GM21825 (cell line): ENCODE data around the gene KCNK15.
A peak's percentile ranks its signal among the peaks of the same experiment; 100 is the strongest.
"Not testable (repeated sequence)": the region's sequence is repeated elsewhere in the genome, so short reads cannot be mapped to it uniquely, and the experiment has no call there.

Experiments used
- ATAC-seq: cut with Tn5 transposase; IDR thresholded peaks from one replicate; pipeline ENCODE4 v1.9.1; 2021; ENCODE audit warnings: mild to moderate bottlenecking, moderate library complexity; ENCODE audit not compliant: unreplicated experiment

The KCNK15 gene

DNA sequence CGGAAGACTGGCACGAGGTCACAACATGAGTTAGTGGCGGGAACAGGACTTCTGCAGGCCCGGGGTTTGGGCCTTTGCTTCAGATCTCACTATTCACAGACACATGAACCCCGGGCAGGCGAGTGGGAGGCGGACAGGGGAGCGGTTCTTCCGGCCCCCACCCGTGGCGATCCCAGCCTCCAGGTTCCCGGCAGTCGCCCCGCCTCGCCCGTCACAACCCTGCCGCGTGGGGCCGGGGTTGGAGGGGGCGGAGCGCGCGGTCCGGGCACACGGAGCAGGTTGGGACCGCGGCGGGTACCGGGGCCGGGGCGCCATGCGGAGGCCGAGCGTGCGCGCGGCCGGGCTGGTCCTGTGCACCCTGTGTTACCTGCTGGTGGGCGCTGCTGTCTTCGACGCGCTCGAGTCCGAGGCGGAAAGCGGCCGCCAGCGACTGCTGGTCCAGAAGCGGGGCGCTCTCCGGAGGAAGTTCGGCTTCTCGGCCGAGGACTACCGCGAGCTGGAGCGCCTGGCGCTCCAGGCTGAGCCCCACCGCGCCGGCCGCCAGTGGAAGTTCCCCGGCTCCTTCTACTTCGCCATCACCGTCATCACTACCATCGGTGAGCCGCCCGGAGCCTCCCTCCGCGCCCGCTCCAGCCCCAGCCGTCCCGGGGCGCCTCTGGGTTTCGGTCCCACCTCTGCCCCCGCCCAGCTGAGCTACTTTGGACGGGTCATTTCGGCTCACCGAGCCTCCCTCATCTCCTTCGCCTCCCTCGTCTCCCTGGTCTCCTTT lies at the start of gene KCNK15:
Gene KCNK15 (plus strand): TSS at position 268 of the 769 bp plus-strand sequence. CDS start 46 bp downstream, at position 314.
- ATAC-seq = no peak

DNA sequence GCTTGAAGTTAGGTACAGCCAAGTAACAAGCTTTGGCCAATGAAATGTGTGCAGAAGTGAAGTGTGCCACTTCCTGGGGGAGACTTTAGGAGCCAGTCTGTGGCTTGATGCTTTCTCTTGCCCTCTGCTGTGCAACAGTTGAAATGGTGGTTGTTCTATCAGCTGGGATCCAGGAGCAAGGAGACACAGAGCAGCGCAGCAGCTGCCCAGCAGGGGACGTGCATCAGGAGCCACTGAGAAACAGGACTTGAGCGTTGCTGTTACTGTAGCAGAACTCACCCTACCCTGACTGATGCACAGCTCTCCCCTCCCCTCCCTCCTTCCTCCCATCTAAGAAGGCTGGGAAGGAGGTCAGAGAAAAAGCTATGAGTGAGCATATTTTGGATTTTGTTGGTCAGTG lies 49.4 kb upstream of the KCNK15 start:
- ATAC-seq = no peak

DNA sequence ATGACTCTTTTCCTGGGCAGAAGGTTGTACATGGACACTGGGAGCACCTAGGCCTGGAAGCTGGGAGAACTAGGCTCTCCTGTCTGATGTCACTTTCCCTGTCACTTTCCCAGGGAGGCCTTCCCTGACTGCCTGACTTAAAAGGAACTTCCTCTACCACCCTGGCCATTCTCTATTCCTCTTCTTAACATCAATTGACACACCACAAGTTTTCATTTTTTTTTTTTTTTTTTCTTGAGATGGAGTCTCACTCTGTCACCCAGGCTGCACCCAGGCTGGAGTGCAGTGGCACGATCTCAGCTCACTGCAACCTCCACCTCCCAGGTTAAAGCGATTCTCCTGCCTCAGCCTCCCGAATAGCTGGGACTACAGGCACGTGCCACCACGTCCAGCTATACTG lies 48.6 kb upstream of the KCNK15 start:
- not testable (repeated sequence) for ATAC-seq

DNA sequence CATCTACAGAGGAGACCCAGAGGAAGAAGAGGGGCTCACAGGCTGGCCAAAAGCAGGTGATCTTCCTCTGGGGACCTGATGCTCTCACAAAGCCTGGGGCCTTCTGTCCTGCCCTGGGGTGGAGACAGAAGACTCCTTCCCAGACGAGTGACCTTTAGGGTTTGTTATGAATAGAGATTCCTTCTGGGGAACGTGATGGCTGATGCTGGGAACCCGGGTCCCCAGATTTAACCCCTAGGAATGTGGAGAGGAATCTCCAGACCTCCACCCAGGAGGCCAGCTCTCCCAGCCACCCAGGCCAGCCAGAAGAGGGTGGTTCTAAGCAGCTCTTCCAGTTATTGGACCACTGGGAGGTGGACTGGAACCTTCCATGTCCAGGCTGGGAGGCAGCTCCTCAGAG lies 47.3 kb upstream of the KCNK15 start:
- no peak for ATAC-seq

DNA sequence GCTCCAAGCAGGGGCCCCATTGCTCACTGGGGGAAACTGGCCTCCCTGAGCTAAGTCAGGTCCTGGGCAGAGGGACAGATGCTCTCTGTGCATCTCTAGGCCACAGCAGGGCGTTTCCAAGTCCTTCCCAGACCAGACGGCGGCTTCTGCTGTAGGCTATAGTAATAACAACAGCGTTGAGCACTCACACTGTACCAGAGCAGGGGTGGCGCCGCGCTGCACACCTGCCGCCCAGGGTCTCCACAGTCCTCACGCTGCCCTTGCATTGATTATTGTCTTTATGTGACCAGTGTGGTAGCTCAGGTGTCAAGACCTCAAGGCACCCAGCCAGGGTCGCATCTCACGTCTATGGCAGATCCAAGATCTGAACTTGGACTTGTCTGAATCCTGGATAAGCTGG lies 45.4 kb upstream of the KCNK15 start:
- no peak for ATAC-seq

DNA sequence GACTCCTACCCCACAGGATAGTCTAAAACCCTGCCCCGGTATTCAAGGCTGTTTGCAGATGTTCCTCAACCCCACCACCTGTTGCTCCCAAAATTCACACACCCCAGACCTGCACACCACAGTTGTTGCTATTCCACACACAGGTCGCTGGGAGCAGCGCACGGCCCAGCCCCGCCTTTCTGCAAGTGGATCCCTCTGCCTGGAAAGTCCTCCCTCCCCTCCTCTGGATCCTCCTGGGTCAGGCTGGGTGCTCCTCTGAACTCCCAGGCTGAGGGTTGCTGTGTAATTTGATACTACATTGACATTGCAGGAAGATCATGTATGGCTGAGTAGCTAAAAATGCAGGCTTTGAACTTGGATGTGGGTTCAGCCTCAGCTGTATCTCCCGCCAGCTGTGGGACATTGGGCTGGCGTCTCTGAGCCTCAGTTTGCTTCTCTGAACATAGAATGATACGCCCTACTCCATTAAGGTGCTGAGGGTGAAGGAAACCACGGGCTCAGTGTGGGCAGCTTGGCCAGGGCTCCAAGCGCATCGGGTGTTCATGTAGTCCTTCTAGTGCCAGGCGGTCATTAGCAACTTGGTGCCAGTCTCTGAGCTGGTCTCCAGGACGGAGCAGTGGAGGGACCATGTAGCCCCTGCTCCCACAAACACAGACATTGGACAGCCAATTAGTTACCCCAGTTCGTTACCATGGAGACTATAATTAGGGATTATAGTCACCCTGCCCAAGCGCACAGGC lies 44.4 kb upstream of the KCNK15 start:
- no peak for ATAC-seq

DNA sequence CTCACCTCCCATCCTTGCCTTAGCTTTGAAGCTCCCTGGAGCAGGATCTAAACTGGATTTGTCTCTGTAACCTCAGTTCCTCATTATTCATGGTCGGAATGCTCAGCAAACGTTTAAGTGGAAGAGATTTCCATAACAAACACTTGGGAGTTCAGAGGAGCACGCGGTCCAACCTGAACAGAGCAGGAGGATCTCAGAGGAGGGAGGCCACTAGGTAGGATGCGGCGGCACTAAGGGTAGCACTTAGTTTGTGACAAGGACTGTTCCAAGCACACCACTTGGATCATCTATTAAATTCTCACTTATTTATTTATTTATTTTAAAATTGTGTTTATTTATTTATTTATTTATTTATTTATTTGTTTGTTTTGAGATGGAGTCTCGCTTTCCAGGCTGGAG lies 43.8 kb upstream of the KCNK15 start:
- ATAC-seq = no peak

DNA sequence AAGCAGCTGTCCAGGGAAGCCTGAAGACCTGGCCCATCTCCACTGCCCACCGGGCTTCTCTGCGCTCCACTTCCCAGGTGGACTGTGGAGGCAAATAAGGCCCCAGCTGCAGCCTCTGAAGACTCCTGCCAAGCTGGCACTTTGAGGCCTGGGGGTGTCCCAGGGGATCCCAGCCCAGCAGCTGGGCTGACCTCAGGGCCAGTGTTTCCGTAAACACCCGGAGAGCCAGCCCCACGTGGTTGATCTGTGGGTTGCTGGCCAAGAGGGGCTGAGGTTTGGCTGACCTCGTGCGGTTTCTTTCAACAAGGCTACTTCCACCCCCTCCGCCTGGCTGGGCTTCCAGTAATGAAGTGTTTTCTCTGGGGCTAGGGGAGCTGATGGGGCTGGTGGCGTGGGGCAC lies 42.9 kb upstream of the KCNK15 start:
- ATAC-seq = peak; percentile 53

DNA sequence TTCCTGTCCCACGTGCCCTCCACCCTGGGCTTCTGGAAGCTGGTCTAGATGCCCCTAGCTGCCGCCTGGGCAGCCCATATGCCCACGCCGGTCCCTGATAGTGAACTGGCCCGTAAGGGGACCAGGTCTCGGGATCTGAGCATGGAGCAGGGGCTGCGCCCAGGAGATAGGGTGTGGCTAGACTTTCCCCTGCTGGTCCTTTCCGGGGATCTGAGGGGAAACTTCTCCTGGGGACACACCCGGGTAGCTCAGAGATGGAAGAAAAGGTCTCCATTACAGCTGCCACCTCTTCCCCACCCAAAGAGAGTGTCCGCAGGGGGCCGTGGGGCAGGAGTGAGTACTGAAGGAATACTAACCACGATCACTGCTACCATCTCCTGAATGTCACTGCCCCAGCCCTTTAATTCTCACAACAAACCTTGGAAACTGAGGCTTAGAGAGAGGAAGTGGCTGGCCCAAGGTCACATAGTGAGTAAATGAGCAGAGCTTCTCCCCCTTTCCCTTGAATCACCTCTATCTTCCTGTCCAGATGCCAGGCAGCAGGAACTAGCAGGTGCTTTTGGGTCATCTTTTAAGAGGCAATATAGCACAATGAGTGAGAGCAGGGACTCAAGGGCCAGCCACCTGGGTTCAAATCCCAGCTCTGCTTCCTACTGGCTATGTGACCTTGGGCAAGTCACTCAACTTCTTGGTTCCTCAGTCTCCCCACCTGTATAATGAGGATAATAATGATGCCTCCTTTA lies 42.3 kb upstream of the KCNK15 start:
- ATAC-seq = peak; percentile 17

DNA sequence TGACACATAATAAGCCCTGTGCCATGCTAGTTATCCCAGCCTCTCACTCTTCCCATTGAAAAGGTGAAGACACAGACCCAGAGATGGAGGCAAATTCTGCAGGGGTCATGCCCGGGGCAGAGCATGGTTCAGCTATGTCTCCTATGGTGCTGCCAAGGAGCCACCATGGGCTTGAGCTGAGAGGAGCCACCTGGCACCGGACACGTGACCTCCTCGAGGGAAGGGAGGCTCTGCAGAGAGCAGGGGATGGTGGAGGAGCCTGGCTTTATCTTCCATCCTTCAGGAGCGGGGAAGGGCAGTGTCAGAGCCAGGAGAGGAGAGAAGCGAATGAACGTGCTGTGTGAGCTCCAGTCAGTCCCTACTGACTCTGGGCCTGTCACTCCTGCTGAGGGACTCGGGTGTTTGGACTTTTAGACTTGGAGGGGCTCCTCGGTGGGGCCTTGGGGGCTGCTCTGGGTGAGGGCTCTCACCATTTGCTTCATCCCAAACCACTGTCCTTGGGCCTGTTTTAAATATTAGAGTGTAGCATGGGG lies 41.6 kb upstream of the KCNK15 start:
- ATAC-seq = no peak

DNA sequence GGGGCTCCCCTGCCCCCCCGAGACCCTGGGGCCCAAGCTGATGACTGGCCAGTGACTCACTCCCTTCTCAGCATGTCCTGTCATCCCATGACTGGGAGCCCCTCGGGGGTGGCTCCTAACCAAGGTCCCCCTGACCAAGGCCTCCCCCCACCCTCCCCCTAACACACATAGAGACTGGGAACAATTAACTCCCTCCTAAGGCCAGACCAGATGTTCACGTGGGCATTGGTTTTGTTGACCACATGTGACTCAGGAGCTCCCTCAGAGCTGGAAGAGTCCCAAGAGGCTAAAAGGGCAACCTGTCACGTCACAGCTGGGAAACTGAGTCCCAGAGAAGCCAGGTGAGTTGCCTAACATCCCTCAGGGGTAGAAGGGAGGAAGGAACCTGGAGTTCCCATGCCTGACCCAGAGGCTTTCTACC lies 41.1 kb upstream of the KCNK15 start:
- ATAC-seq = no peak

DNA sequence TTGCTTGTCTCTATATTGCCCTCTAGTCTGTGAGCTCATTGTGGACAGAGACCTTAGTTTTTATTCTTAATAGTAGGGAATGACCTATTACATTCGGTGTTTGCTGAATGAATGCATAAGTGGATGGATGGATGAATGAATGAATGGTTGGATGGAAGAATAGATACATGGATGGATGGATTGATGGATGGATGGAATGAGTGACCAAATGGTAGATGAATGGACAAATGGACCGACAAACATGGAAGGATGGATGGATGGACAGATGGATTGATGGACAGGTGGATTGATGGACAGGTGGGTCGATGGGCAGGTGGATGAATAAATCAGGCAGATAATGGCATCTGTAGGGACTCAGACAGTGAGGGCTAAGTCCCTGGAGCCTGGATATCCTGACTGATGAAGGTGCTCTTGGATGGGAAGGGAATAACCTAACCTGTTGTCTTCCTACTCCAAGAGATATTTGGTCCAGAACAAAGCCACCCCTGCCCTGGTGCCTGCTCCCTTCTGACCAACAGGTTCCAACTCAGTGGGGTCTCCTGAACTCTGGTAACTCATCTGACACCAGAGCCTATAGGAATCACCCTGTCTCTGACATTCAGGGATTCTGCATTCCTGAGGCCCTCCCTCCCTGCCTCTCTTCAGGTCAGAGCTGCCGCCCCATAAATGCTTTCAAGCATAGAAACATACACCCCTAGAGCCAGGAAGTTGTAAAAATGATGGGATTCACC lies 40.1 kb upstream of the KCNK15 start:
- no peak for ATAC-seq

DNA sequence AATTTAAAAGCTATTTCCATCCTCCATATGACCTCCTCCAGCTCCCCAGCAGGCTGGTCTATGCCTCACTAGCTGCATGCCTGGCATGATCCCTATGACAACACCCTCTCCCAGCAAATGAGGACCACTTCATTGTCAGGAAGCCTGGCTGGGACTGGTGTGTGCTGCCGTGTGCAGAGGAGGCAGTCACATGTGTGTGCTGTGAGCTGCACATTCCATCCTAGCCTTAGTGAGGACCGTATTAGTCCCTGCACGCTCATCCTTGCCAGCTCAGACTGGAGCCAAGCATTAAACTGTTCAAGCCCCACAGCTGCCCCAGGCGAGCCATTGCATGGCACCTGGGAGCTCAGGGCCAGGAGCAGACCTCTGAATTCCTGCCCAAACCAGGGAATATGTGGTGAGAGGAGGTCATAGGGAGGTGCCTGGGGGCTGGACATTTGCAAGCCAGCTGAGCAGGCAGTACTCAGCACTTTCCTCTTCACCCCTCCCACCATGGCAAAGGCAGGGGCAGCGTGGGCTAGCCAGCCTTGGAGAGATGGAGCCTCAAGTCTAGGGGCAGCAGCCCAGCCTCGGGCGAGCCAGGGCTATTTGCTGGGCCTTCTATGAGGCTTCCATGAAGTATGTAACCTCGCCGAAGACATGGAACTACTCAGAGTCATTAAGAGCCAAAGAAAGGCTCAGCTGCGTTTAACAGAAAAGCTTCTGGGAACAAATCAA lies 39.2 kb upstream of the KCNK15 start:
- no peak for ATAC-seq

DNA sequence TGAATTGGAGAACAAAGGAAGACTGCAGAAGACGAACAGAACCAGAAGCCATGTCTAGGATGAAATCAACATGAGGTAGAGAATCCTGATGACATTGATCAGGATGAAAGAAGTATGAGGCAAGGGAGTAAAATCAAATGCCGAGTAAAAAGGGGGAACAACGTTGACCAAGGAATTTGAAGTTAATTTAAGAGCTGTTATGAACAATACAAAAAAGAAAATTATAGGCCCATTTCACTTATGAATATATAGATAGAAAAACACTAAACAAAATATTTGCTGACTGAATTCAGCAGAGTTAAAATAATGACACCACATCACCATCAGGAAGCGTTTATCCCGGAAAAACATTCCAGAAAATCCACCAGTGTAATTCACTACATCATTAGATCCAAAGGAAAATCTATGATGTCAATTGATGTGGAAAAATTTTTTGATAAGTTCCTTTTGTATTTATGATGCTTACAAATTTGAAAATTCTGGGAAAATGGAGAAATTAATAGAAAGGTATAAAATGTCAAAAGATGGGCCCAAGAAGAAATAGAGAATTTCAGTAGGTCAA lies 38.6 kb upstream of the KCNK15 start:
- ATAC-seq = no peak

DNA sequence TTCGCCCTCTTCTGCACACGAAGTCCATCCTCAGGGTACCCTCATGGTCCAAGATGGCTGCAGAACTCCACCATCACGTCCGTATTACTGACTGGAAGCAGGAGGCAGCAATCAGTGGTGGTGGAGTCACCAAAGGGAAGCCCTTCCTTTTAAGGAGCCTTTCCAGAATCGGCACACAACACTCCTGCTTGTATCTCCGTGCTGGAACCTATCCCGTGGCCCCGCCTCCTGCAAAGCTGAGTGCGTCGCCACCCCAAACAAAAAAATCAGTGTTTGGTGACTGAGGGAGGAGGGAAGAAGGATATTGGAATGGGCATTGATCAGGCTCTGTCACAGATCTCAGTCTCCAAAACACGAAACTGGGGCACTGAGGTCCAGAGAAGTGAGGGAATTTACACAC lies 36.3 kb upstream of the KCNK15 start:
- no peak for ATAC-seq

DNA sequence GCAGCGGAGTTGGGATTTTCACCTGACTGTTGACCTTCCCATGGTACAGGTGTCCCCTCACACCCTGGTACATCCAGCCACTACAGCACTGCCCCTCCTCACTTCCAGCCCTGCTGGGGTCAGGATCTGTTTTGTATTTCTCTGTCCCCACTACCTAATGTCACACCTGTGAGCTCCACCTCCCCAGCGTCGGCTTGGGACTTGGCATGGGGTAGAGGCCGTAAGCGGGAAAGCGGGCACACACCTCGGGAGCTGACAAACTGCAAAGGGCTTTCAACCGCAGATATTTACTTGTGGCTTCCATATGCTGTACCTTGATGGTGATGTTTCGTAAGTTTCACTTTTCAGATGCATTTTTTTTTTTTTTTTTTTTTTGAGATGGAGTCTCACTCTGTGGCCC lies 35.9 kb upstream of the KCNK15 start:
- no peak for ATAC-seq

DNA sequence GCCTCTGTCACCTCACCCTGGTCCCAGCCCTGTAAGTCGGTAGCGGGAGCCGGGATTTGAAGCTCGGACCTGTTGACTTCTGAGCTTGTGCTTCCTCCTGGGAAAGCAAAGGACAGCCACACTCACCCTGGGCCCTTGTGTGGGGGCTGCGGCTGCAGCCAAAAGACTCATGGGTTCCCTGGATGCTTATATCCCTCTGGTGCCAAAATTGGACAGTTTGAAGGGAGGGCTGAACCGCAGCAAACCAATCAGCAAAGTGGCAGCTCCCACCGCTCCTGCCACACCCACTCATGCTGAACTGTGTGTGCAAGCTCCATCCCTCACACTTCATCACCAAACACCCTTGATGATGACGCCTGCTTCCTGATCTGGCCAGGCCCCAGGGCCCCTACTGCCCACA lies 34.4 kb upstream of the KCNK15 start:
- no peak for ATAC-seq

DNA sequence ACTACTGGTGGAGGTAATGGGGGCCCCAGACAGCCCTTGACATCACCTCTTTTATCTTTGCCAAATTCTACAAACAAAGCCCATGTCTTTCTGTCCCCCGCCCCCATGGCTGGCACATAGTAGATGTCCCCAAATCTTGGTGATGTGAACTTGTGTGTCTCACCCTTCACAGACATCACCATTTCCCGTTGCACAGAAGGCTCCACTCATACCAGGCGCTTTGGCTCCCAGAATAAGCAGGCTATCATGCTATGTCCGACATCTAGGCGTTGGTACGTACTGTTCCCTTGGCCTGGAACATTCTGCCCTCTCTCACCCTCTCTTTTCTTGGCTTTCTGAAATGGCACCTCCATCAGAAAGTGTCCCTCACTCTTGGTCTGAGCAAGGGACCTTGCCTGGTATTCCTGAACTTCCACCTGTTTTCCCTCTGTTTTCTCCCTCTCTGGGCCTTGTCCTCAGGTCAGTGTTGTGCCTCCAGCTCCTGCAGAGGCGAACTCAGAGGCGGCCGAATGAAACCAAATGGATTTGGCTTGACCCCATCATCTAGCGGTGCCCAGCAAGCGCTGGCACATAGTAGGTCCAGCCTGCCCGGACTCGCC lies 31.5 kb upstream of the KCNK15 start:
- ATAC-seq = no peak

DNA sequence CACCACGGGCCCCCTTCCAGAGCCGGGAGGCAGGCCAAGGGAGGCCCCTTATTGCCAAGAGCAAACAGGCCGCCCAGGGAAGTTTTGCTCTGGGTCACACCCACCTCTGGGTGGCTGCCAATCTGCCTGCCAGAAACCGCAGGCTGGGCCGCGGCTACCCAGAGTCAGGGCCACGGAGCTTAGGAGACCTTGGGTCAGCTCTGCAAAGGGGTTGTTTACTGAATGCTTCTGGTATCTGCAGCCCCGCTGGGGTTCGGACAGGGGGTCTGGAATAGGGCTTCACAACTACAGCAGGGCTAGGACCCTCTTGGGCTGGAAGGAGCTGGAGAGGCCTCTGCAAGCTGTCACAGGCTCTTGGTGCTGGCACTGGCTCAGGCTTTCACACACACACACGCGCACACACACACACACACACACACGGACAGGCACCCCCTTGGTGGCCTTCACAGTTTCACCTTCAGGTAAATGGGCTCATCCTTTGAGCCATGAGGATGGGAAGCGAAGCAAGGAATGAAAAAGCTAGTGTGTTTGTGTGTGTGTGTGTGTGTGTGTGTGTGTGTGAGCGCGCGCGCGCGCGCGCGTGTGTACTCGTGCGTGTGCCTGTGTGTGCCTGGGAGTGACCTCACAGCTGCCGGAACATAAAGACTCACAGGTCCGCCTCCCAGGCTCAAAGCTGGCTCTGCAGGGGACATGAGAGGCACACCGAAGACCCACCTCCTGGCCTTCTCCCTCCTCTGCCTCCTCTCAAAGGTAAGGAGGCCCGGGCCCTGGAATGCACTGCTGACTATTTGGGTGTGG lies 30.8 kb upstream of the KCNK15 start, which contains the start of gene CCN5:
Gene CCN5 (plus strand): TSS at position 669 of the 798 bp plus-strand sequence. CDS start 22 bp downstream, at position 691.
- no peak for ATAC-seq
